HEK293 (cell line): ENCODE results near the gene TMEM238.

ENCODE experiments used
- GLI4 ChIP-seq: fragments of 450-650 bp; formaldehyde crosslinking; IDR thresholded peaks from 2 replicates; pipeline ENCODE4 v1.5.1; 2016; ENCODE audit warnings: missing biosample characterization, missing genetic modification characterization
- PRDM10 ChIP-seq: fragments of 450-650 bp; formaldehyde crosslinking; IDR thresholded peaks from 2 replicates; pipeline ENCODE4 v1.5.1; 2016; ENCODE audit warnings: missing biosample characterization, missing genetic modification characterization
- ZBTB49 ChIP-seq: fragments of 450-650 bp; formaldehyde crosslinking; IDR thresholded peaks from 2 replicates; pipeline ENCODE4 v1.5.1; 2016; ENCODE audit warnings: missing biosample characterization, missing genetic modification characterization, low read depth
- ZFP69B ChIP-seq: fragments of 450-650 bp; formaldehyde crosslinking; IDR thresholded peaks from 2 replicates; pipeline ENCODE4 v1.5.1; 2016; ENCODE audit warnings: missing biosample characterization, missing genetic modification characterization
- ZNF133 ChIP-seq: fragments of 450-650 bp; formaldehyde crosslinking; IDR thresholded peaks from 2 replicates; pipeline ENCODE4 v1.5.1; 2016; ENCODE audit warnings: missing biosample characterization, missing genetic modification characterization
- ZNF138 ChIP-seq: fragments of 450-650 bp; formaldehyde crosslinking; IDR thresholded peaks from 2 replicates; pipeline ENCODE4 v1.5.1; 2016; ENCODE audit warnings: missing biosample characterization, missing genetic modification characterization, borderline replicate concordance
- ZNF157 ChIP-seq: fragments of 450-650 bp; formaldehyde crosslinking; IDR thresholded peaks from 2 replicates; pipeline ENCODE4 v1.5.1; 2016; ENCODE audit warnings: missing biosample characterization, missing genetic modification characterization
- ZNF2 ChIP-seq: fragments of 450-650 bp; formaldehyde crosslinking; IDR thresholded peaks from 2 replicates; pipeline ENCODE4 v1.5.1; 2016; ENCODE audit warnings: missing biosample characterization, missing genetic modification characterization
- ZNF221 ChIP-seq: fragments of 450-650 bp; formaldehyde crosslinking; IDR thresholded peaks from 2 replicates; pipeline ENCODE4 v1.5.1; 2017; ENCODE audit warnings: missing biosample characterization, missing genetic modification characterization, borderline replicate concordance
- ZNF223 ChIP-seq: fragments of 450-650 bp; formaldehyde crosslinking; IDR thresholded peaks from 2 replicates; pipeline ENCODE4 v1.5.1; 2016; ENCODE audit warnings: missing biosample characterization, missing genetic modification characterization
- ZNF239 ChIP-seq: fragments of 450-650 bp; formaldehyde crosslinking; IDR thresholded peaks from 2 replicates; pipeline ENCODE4 v1.5.1; 2016; ENCODE audit warnings: missing biosample characterization, missing genetic modification characterization
- ZNF266 ChIP-seq: fragments of 450-650 bp; formaldehyde crosslinking; IDR thresholded peaks from 2 replicates; pipeline ENCODE4 v1.5.1; 2016; ENCODE audit warnings: missing biosample characterization, missing genetic modification characterization, low read depth
- ZNF324 ChIP-seq: fragments of 450-650 bp; formaldehyde crosslinking; IDR thresholded peaks from 2 replicates; pipeline ENCODE4 v1.5.1; 2016; ENCODE audit warnings: missing biosample characterization, missing genetic modification characterization
- ZNF391 ChIP-seq: fragments of 450-650 bp; formaldehyde crosslinking; IDR thresholded peaks from 2 replicates; pipeline ENCODE4 v1.5.1; 2016; ENCODE audit warnings: low read depth, missing biosample characterization, missing genetic modification characterization, borderline replicate concordance
- ZNF473 ChIP-seq: fragments of 450-650 bp; formaldehyde crosslinking; IDR thresholded peaks from 2 replicates; pipeline ENCODE4 v1.5.1; 2017; ENCODE audit warnings: missing biosample characterization, missing genetic modification characterization
- ZNF514 ChIP-seq: fragments of 450-650 bp; formaldehyde crosslinking; IDR thresholded peaks from 2 replicates; pipeline ENCODE4 v1.5.1; 2016; ENCODE audit warnings: missing biosample characterization, missing genetic modification characterization
- ZNF518A ChIP-seq: fragments of 450-650 bp; formaldehyde crosslinking; conservative IDR thresholded peaks from 2 replicates; pipeline ENCODE4 v1.5.1; 2016; ENCODE audit warnings: low read depth, missing biosample characterization, missing genetic modification characterization
- ZNF530 ChIP-seq: fragments of 450-650 bp; formaldehyde crosslinking; IDR thresholded peaks from 2 replicates; pipeline ENCODE4 v1.5.1; 2016; ENCODE audit warnings: low read depth, missing biosample characterization, missing genetic modification characterization
- ZNF626 ChIP-seq: fragments of 450-650 bp; sonication (Bioruptor Pico); formaldehyde crosslinking; IDR thresholded peaks from 2 replicates; pipeline ENCODE4 v1.5.1; 2018; ENCODE audit warnings: missing biosample characterization, missing genetic modification characterization, inconsistent platforms
- ZNF747 ChIP-seq: fragments of 450-650 bp; formaldehyde crosslinking; IDR thresholded peaks from 2 replicates; pipeline ENCODE4 v1.5.1; 2016; ENCODE audit warnings: missing biosample characterization, missing genetic modification characterization
- ZNF777 ChIP-seq: fragments of 450-650 bp; formaldehyde crosslinking; IDR thresholded peaks from 2 replicates; pipeline ENCODE4 v1.5.1; 2017; ENCODE audit warnings: missing biosample characterization, missing genetic modification characterization, borderline replicate concordance
- ZNF785 ChIP-seq: fragments of 450-650 bp; formaldehyde crosslinking; IDR thresholded peaks from 2 replicates; pipeline ENCODE4 v1.5.1; 2016; ENCODE audit warnings: missing biosample characterization, missing genetic modification characterization
- TF ChIP-seq, protein P1 (sequence below): fragments of 450-650 bp; formaldehyde crosslinking; IDR thresholded peaks from 2 replicates; pipeline ENCODE4 v1.5.1; 2017; ENCODE audit warnings: missing biosample characterization, missing genetic modification characterization
- TF ChIP-seq, protein P2 (sequence below): IDR thresholded peaks from 2 replicates; pipeline ENCODE4 v1.6.1; 2011; ENCODE audit warnings: mild to moderate bottlenecking, low read depth, low read length, borderline replicate concordance

TMEM238 gene

GRCh38 chr19:55385724-55386492 lies 1.8 kb upstream of the TMEM238 start, which contains the start of gene RPL28 (continued):
- TF ChIP-seq, protein P1, sequence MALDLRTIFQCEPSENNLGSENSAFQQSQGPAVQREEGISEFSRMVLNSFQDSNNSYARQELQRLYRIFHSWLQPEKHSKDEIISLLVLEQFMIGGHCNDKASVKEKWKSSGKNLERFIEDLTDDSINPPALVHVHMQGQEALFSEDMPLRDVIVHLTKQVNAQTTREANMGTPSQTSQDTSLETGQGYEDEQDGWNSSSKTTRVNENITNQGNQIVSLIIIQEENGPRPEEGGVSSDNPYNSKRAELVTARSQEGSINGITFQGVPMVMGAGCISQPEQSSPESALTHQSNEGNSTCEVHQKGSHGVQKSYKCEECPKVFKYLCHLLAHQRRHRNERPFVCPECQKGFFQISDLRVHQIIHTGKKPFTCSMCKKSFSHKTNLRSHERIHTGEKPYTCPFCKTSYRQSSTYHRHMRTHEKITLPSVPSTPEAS = 0 out of 2 replicates have a peak, but pooled peaks have one; percentile 14
- peak; percentile 74; the same call in 1 of the 2 replicates for TF ChIP-seq ZNF391 (tag by site-specific recombination)
- peak; percentile 62; the same call in 1 of the 2 replicates for TF ChIP-seq ZNF2 (tag by site-specific recombination)
- peak; percentile 93 for TF ChIP-seq GLI4
- TF ChIP-seq ZNF473 = no peak
- no peak for TF ChIP-seq ZNF514 (tag by site-specific recombination)
- TF ChIP-seq ZNF157 (tag by site-specific recombination) = no peak
- TF ChIP-seq ZNF324 (tag by site-specific recombination) = peak; percentile 54; the same call in 1 of the 2 replicates
- no peak for TF ChIP-seq ZNF133 (tag by site-specific recombination)
- TF ChIP-seq PRDM10 (tag by site-specific recombination) = no peak
- TF ChIP-seq ZNF138 (tag by site-specific recombination) = no peak
- peak; percentile 71; the same call in 1 of the 2 replicates for TF ChIP-seq ZNF239 (tag by site-specific recombination)
- no peak for TF ChIP-seq ZNF747 (tag by site-specific recombination)
- TF ChIP-seq ZFP69B = peak; percentile 86
- peak; percentile 70; the same call in 1 of the 2 replicates for TF ChIP-seq ZNF785 (tag by site-specific recombination)
- no peak for TF ChIP-seq ZNF777
- no peak for TF ChIP-seq ZBTB49 (tag by site-specific recombination)
- no peak for TF ChIP-seq ZNF626 (tag by site-specific recombination)
- TF ChIP-seq, protein P2, sequence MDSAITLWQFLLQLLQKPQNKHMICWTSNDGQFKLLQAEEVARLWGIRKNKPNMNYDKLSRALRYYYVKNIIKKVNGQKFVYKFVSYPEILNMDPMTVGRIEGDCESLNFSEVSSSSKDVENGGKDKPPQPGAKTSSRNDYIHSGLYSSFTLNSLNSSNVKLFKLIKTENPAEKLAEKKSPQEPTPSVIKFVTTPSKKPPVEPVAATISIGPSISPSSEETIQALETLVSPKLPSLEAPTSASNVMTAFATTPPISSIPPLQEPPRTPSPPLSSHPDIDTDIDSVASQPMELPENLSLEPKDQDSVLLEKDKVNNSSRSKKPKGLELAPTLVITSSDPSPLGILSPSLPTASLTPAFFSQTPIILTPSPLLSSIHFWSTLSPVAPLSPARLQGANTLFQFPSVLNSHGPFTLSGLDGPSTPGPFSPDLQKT = no peak
- TF ChIP-seq ZNF518A = 0 out of 2 replicates have a peak, but pooled peaks have one; percentile 8
- no peak for TF ChIP-seq ZNF530 (tag by site-specific recombination)
- no peak for TF ChIP-seq ZNF223
- TF ChIP-seq ZNF221 (tag by site-specific recombination) = no peak
- no peak for TF ChIP-seq ZNF266 (tag by site-specific recombination)
